ENCODE data around the gene SVIL.

SVIL gene

DNA sequence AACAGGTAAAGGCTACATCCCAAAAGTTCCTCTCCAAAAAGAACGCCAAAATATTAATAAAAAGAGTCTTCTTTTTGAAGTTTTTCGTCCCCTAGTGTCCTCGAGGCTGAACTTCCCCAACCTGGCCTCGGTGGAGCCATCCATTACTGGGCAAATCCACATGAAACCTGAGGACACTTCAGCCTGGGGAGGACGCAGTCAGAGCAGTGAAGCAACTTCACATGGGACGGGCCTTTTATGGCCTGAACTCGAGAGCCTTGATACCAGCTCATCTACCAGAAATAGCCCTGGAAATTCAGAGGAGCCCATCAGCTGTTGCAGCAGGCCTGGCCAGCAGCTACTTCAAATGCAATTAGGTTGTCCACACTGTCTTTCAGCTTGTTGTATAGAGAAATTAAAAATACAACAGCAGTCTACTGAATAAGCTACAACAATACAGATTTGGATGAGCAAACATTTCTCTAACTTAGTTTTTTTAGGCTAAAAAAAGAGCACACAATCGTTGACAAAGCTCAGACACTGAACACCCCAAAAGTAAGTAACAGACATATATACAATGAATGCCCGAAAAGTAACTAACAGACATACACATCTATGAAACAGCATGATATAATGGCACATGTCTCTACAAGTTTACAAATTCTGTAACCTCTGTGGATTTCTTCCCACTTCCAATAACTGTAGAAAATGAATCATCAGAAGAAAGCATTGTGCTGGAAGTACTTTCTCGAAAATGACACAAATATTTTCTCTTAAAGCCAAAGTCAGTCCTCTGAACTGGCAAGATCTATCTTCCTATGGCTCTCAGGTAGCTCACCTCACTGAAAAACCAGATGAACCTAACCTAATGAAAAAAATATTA lies at the start of gene SVIL:
Gene SVIL (minus strand): TSS at position 208 of the 862 bp plus-strand sequence. CDS start 79,913 bp downstream, outside the sequence.
- no peak for DNase-seq (ENCODE audit: low spot score)

- DNase-seq (ENCODE audit: low spot score), result no peak
Observed at GRCh38 chr10:29681676-29682448, 47.1 kb upstream of the SVIL start.

- DNase-seq (ENCODE audit: low spot score), result no peak
Observed at GRCh38 chr10:29680091-29680490, 45.3 kb upstream of the SVIL start.

GRCh38 chr10:29676732-29677131 lies 42.0 kb upstream of the SVIL start:
- DNase-seq (ENCODE audit: low spot score), result no peak

DNA sequence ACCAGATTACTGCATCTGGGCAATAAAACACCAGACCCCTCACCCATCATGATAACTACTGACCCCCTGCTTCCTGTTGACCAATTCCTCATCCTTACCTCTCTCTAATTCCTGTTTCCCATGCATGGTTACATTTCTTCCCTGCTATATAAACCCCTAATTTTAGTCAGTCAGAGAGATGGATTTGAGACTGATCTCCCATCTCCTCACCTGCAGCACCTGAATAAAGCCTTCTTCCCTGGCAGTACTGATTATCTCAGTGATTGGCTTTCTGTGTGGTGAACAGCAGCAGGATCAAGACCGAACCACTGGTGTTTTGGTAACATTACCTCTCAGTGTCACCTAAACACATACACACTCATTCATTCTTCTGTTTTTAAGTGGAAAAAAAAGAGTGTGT lies 41.2 kb upstream of the SVIL start:
- no peak for DNase-seq (ENCODE audit: low spot score)

GRCh38 chr10:29671968-29672367 lies 37.2 kb upstream of the SVIL start:
- DNase-seq (ENCODE audit: low spot score), result no peak

- DNase-seq (ENCODE audit: low spot score), result no peak
Observed at GRCh38 chr10:29671228-29671780, 36.5 kb upstream of the SVIL start.

GRCh38 chr10:29670761-29671160 lies 36.0 kb upstream of the SVIL start:
- no peak for DNase-seq (ENCODE audit: low spot score)

GRCh38 chr10:29669149-29669548 lies 34.4 kb upstream of the SVIL start:
- DNase-seq (ENCODE audit: low spot score), result no peak

DNA sequence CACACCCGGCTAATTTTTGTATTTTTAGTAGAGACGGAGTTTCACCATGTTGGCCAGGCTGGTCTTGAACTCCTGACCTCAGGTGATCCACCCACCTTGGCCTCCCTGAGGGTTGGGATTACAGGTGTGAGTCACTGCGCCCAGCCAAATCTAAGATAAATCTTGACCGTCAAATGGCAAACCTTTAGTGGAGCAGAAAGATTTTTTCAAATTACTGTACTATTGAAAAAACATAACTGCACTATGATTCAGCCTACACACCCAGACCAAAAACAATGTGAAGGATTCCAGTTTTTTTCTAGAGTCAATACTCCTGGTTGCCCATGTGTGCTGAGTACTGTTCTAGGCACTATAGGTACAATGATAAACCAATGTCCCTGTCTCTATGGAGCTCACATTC lies 33.9 kb upstream of the SVIL start:
- no peak for DNase-seq (ENCODE audit: low spot score)

GRCh38 chr10:29667191-29667590 lies 32.4 kb upstream of the SVIL start:
- DNase-seq (ENCODE audit: low spot score), result no peak

- DNase-seq (ENCODE audit: low spot score), result no peak
Observed at GRCh38 chr10:29666201-29666600, 31.4 kb upstream of the SVIL start.

GRCh38 chr10:29663718-29664117 lies 28.9 kb upstream of the SVIL start:
- no peak for DNase-seq (ENCODE audit: low spot score)

GRCh38 chr10:29658984-29659965 lies 24.5 kb upstream of the SVIL start:
- no peak for DNase-seq (ENCODE audit: low spot score)

DNA sequence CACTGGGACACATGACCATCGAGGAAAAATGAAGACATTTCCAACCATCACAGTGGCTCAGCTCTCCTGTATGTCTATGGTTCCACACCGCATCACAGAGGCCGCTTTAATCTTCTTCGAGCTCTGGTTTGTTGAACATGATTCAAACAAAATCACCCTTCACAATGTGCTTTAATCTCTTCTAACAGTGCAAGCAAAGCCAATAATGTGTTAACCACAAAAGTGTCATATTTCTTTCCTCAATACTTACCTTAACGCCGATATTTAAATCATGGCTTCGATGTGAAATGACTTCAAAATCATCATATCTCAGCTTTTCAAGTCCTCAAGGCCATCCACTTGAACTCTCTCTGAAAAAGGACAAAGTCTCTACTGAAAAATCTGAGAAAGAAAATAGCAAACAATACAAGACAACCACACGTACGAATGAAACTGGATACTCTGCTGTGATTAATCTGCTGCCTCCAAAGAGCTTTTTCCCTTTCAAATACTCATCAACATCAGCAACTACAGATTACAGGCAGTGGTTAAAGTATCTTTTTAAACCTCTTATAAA lies 23.0 kb upstream of the SVIL start:
- no peak for DNase-seq (ENCODE audit: low spot score)

DNA sequence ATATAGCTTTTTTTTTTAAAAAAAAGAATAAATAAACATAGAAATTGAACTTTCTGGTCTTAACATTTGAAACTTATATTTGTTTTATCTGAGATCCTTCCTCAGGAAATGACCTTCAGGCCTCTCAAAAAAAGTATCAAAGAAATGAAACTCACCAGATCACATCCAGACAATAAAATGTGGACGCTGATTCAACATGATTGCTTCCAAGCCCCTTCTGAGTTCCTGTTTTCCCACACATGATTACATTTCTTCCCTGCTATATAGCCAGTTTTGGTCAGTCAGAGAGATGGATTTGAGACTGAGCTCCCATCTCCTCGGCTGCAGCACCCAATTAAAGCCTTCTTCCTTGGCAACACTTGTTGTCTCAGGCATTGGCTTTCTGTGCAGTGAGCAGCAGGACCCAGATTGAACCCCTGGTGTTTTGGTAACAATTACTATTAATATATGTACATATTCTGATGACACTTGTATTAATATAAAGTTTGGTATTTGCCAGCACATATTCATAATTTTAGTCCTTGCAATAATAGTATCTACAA lies 21.8 kb upstream of the SVIL start:
- DNase-seq (ENCODE audit: low spot score), result no peak

GRCh38 chr10:29652192-29652591 lies 17.4 kb upstream of the SVIL start:
- no peak for DNase-seq (ENCODE audit: low spot score)

DNA sequence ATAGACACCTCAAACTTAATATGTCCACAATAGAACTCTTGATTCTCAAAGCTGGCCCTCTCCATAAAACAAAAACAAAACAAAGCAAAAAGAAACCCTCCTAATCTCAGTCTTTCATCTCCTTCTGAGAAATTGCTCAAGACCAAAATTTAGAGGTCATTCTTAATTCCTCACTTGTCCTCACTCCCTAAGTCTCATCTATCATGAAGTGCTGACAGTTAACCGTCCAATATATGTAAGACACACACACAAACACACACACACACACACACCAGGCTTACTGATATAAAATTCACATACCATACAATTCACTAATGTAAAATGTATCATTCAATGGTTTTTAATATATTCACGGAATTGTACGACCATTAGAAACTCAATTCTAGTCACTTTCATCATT lies 17.0 kb upstream of the SVIL start:
- no peak for DNase-seq (ENCODE audit: low spot score)

- no peak for DNase-seq (ENCODE audit: low spot score)
Observed at GRCh38 chr10:29650552-29650944, 15.8 kb upstream of the SVIL start.

- DNase-seq (ENCODE audit: low spot score), result no peak
Observed at GRCh38 chr10:29649561-29650551, 15.1 kb upstream of the SVIL start.
